Measurements from ENCODE around the gene CA7. TPM values are rescaled to one million over a fixed set of nuclear protein-coding genes. Genes with fewer than 3 reads are reported as not detected.

CA7 gene
- total RNA-seq, 1 donor from 2014 or later: not detected

DNA sequence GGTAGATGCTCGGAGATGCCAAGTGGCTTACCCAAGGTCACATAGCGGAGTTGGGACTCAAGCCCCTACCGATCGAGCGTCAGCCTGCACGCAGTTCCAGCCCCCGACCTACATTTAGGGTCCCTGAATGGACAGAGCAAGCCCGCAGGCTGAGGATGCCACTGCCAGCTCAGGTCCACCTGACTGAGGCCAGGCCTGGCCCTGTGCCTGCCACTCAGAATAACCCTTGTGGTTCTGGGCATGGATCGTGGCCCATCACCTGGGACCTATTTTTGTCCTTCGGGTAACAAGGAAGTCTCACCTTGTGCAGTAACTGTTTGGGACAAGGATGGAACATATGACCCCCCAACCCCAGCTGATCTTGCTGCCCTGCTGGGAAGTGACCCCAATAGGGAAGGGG is 57.4 kb downstream of the CA7 start:
- no peaks in the 10 kb centered on the region for H3K27me3 Mint-ChIP-seq (ENCODE audit: low read depth)

DNA sequence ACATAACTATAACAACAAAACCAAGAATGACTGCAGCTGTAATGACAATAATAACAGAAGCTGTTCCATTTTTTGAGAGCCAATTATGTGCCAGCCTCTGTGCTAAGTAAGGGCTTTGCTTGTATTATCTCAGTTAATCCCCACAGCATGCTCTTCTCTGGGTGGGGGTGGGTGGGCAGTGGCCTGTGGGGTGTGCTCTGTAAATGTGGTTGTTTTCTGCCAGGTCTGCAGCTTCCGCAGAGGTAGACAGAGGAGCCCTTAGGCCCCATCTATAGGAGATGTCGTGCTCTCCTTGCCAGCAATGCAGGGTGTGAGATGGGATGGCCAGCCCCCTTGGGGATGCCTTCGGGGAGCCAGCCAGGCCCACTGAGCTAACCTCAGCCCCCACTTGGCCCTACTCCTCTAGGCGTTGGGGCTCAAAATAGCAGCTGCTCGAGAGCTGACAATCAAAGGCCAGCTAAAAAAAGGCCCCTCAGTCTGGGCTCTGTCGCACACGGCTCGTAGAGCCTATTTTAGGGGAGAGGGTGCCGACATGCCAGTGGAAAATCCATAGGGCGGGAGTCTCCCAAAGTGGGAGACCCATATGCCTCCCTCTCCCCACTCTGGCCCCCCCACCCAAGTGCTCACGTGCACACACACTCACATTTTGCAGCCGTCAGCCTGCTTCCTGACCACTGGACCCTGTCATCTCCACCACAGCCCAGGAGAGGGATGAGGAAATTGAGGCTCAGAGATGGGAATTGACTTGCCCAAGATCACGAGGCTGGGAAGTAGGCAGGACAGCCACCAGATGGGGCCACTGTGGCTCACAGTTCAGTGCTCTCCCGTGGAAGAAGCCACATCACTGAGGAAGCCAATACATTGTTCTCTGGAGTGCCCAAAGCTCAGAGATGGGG is 58.7 kb downstream of the CA7 start:
- H3K9me3 Mint-ChIP-seq: no peaks in the 10 kb centered on the region
- H3K4me3 Mint-ChIP-seq: no peak overlapping the region
- no peaks in the 10 kb centered on the region for H3K27me3 Mint-ChIP-seq (ENCODE audit: low read depth)
- peaks cover 7% of the 10 kb centered on the region for H3K4me1 Mint-ChIP-seq
- no peak overlapping the region for H3K27ac Mint-ChIP-seq (ENCODE audit: unreplicated experiment)
- TF ChIP-seq, protein P1, sequence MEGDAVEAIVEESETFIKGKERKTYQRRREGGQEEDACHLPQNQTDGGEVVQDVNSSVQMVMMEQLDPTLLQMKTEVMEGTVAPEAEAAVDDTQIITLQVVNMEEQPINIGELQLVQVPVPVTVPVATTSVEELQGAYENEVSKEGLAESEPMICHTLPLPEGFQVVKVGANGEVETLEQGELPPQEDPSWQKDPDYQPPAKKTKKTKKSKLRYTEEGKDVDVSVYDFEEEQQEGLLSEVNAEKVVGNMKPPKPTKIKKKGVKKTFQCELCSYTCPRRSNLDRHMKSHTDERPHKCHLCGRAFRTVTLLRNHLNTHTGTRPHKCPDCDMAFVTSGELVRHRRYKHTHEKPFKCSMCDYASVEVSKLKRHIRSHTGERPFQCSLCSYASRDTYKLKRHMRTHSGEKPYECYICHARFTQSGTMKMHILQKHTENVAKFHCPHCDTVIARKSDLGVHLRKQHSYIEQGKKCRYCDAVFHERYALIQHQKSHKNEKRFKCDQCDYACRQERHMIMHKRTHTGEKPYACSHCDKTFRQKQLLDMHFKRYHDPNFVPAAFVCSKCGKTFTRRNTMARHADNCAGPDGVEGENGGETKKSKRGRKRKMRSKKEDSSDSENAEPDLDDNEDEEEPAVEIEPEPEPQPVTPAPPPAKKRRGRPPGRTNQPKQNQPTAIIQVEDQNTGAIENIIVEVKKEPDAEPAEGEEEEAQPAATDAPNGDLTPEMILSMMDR (conservative IDR thresholded peaks at IDR 0.05): no peak
- no peak for DNase-seq (ENCODE audit: low read depth, low spot score)
- no peaks in the 10 kb centered on the region for H3K36me3 Mint-ChIP-seq (ENCODE audit: low read depth)

More for the DNA sequence above, 57.4 kb downstream of the CA7 start:
- H3K27ac Mint-ChIP-seq (ENCODE audit: unreplicated experiment): no peak overlapping the region
- H3K9me3 Mint-ChIP-seq: no peaks in the 10 kb centered on the region
- DNase-seq (ENCODE audit: low read depth, low spot score): no peak
- no peaks in the 10 kb centered on the region for H3K36me3 Mint-ChIP-seq (ENCODE audit: low read depth)
- no peak overlapping the region for H3K4me3 Mint-ChIP-seq
- TF ChIP-seq, protein P1 (conservative IDR thresholded peaks at IDR 0.05): no peak
- peaks cover 7% of the 10 kb centered on the region for H3K4me1 Mint-ChIP-seq

Other genes with a start within 250 kb of the CA7 start
- gene CMTM3, start 239.7 kb upstream of the CA7 start, total RNA-seq: 89.2 and 91.6 TPM in 2 replicates
- gene CMTM4, start 147.7 kb upstream of the CA7 start, total RNA-seq: 31.7 and 32.5 TPM in 2 replicates
- 125 and 127 TPM in 2 replicates for gene DYNC1LI2, start 92.8 kb upstream of the CA7 start, total RNA-seq
- 0.25 and 0.26 TPM in 2 replicates for gene TERB1, start 42.8 kb upstream of the CA7 start, total RNA-seq
- gene NAE1, start 13.4 kb upstream of the CA7 start, total RNA-seq: 156 TPM in 2 replicates
- 18.0 and 22.7 TPM in 2 replicates for gene PDP2, start 36.1 kb downstream of the CA7 start, total RNA-seq
- gene CDH16, start 74.5 kb downstream of the CA7 start, total RNA-seq: not detected in 2 replicates
- gene RRAD, start 81.1 kb downstream of the CA7 start, total RNA-seq: 0.20 and 0.54 TPM in 2 replicates
- 73.8 and 77.5 TPM in 2 replicates for gene CIAO2B, start 90.0 kb downstream of the CA7 start, total RNA-seq
- 50.1 and 52.5 TPM in 2 replicates for gene CES2, start 91.1 kb downstream of the CA7 start, total RNA-seq
- gene CES3, start 116.9 kb downstream of the CA7 start, total RNA-seq: 2.4 and 3.2 TPM in 2 replicates
- 1.8 TPM in 2 replicates for gene CES4A, start 144.2 kb downstream of the CA7 start, total RNA-seq
- gene CBFB, start 184.7 kb downstream of the CA7 start, total RNA-seq: 106 TPM in 2 replicates

Measured in neural crest cell (in vitro differentiated cells).